GM21526 (cell line): ENCODE results near the gene HTR3A.

ENCODE experiments used
- ATAC-seq: cut with Tn5 transposase; IDR thresholded peaks from one replicate; pipeline ENCODE4 v1.9.1; 2021; ENCODE audit warnings: moderate library complexity; ENCODE audit not compliant: unreplicated experiment, low FRiP score

The HTR3A gene

GRCh38 chr11:113977701-113978100, 2.8 kb downstream of the HTR3A start:
- no peak for ATAC-seq

GRCh38 chr11:113979431-113979830, 4.5 kb downstream of the HTR3A start:
- no peak for ATAC-seq

- ATAC-seq = no peak
Observed at GRCh38 chr11:113980785-113981184, 5.9 kb downstream of the HTR3A start.

- ATAC-seq = no peak
Observed at GRCh38 chr11:113982306-113982705, 7.4 kb downstream of the HTR3A start.

GRCh38 chr11:113984781-113985180, 9.9 kb downstream of the HTR3A start:
- ATAC-seq = no peak

- no peak for ATAC-seq
Observed at GRCh38 chr11:113985906-113986305, 11.0 kb downstream of the HTR3A start.

GRCh38 chr11:113986351-113987140, 11.6 kb downstream of the HTR3A start:
- no peak for ATAC-seq

- no peak for ATAC-seq
Observed at GRCh38 chr11:113989381-113989780, 14.5 kb downstream of the HTR3A start.

GRCh38 chr11:113989916-113990315, 15.0 kb downstream of the HTR3A start:
- ATAC-seq = no peak

GRCh38 chr11:113991170-113991569, 16.3 kb downstream of the HTR3A start:
- ATAC-seq = no peak

- ATAC-seq = no peak
Observed at GRCh38 chr11:113991718-113992458, 17.0 kb downstream of the HTR3A start.

GRCh38 chr11:113992459-113993110, 17.7 kb downstream of the HTR3A start:
- ATAC-seq = no peak

GRCh38 chr11:113994077-113994954, 19.4 kb downstream of the HTR3A start:
- ATAC-seq = no peak

GRCh38 chr11:113997473-113997872, 22.6 kb downstream of the HTR3A start:
- no peak for ATAC-seq

GRCh38 chr11:113998574-113998973, 23.7 kb downstream of the HTR3A start:
- ATAC-seq = no peak

GRCh38 chr11:114000526-114000925, 25.6 kb downstream of the HTR3A start:
- no peak for ATAC-seq

- ATAC-seq = no peak
Observed at GRCh38 chr11:114001416-114001815, 26.5 kb downstream of the HTR3A start.

GRCh38 chr11:114008331-114008730, 33.4 kb downstream of the HTR3A start:
- ATAC-seq = no peak

- ATAC-seq = no peak
Observed at GRCh38 chr11:114010931-114011330, 36.0 kb downstream of the HTR3A start.

GRCh38 chr11:114011443-114011842, 36.5 kb downstream of the HTR3A start:
- ATAC-seq = no peak
